Activated CD4-positive, alpha-beta T cell treated with anti-CD3 and anti-CD28 coated beads for 48 hours (primary cell): ENCODE measurements around the gene GABRG3.

Experiments used
- DNase-seq: peaks from one replicate; pipeline ENCODE4 v3.0.0-alpha.2; 2020

GABRG3 gene

GRCh38 chr15:27535445-27536129 is 564.6 kb downstream of the GABRG3 start:
- DNase-seq = no peak

- DNase-seq = no peak
These were observed 567.3 kb downstream of the GABRG3 start for GRCh38 chr15:27538325-27538724.

- no peak for DNase-seq
These were observed 570.6 kb downstream of the GABRG3 start for GRCh38 chr15:27541581-27541980.

- DNase-seq = no peak
These were observed 574.7 kb downstream of the GABRG3 start for GRCh38 chr15:27545494-27546255.

- DNase-seq = no peak
These were observed 578.8 kb downstream of the GABRG3 start for GRCh38 chr15:27549746-27550145.

GRCh38 chr15:27550635-27551034 is 579.7 kb downstream of the GABRG3 start:
- DNase-seq = no peak

- DNase-seq = no peak
These were observed 590.8 kb downstream of the GABRG3 start for GRCh38 chr15:27561816-27562215.

GRCh38 chr15:27563765-27564370 is 592.9 kb downstream of the GABRG3 start:
- no peak for DNase-seq

GRCh38 chr15:27564656-27565055 is 593.7 kb downstream of the GABRG3 start:
- DNase-seq = no peak

GRCh38 chr15:27570746-27571145 is 599.8 kb downstream of the GABRG3 start:
- no peak for DNase-seq

- DNase-seq = no peak
These were observed 603.0 kb downstream of the GABRG3 start for GRCh38 chr15:27573805-27574485.

GRCh38 chr15:27574541-27575054 is 603.6 kb downstream of the GABRG3 start:
- DNase-seq = no peak

GRCh38 chr15:27575521-27575920 is 604.5 kb downstream of the GABRG3 start:
- DNase-seq = no peak

GRCh38 chr15:27576576-27576975 is 605.6 kb downstream of the GABRG3 start:
- DNase-seq = no peak

GRCh38 chr15:27579738-27580137 is 608.8 kb downstream of the GABRG3 start:
- no peak for DNase-seq

GRCh38 chr15:27582726-27583410 is 611.9 kb downstream of the GABRG3 start:
- DNase-seq = no peak

GRCh38 chr15:27583651-27584050 is 612.7 kb downstream of the GABRG3 start:
- no peak for DNase-seq

- no peak for DNase-seq
These were observed 614.2 kb downstream of the GABRG3 start for GRCh38 chr15:27585041-27585640.

- no peak for DNase-seq
These were observed 616.8 kb downstream of the GABRG3 start for GRCh38 chr15:27587810-27588209.

- no peak for DNase-seq
These were observed 618.3 kb downstream of the GABRG3 start for GRCh38 chr15:27589260-27589659.

- no peak for DNase-seq
These were observed 618.8 kb downstream of the GABRG3 start for GRCh38 chr15:27589782-27590181.
